ENCODE data around the gene NDC1. TPM values are rescaled to one million over a fixed set of nuclear protein-coding genes. Genes with fewer than 3 reads are reported as not detected.
A peak's percentile ranks its signal among the peaks of the same experiment; 100 is the strongest.

The NDC1 gene
- total RNA-seq, 1 donor: 12.7 TPM

- Histone ChIP-seq H3K27ac (ENCODE audit: low read depth, low read length) (peak overlapping the region; percentile 99), H3K4me1 (ENCODE audit: insufficient read depth, low read length) (peaks cover 73% of the 10 kb centered on the region), H3K9me3 (ENCODE audit: low read depth, low read length) (no peaks in the 10 kb centered on the region), H3K4me3 (ENCODE audit: insufficient read depth, low read length) (peak overlapping the region; percentile 62), H3K27me3 (ENCODE audit: insufficient read depth, low read length) (no peaks in the 10 kb centered on the region), H2AFZ (ENCODE audit: low read length) (no peak overlapping the region), H3K36me3 (ENCODE audit: insufficient read depth, low read length) (no peaks in the 10 kb centered on the region), H4K20me1 (ENCODE audit: insufficient read depth, low read length) (no peaks in the 10 kb centered on the region), H3K4me2 (ENCODE audit: insufficient read depth, low read length) (peak overlapping the region; percentile 84), H3K79me2 (ENCODE audit: insufficient read depth, low read length) (peaks cover 45% of the 10 kb centered on the region)
- peak; percentile 89 for DNase-seq (ENCODE audit: insufficient read length, low spot score, missing footprints)
- TF ChIP-seq CTCF (IDR thresholded peaks at IDR 0.05; ENCODE audit: extremely low read depth, low read depth, low read length): no peak
These were observed 105.2 kb downstream of the NDC1 start for GRCh38 chr1:53732912-53733317.

- DNase-seq (ENCODE audit: insufficient read length, low spot score, missing footprints): peak; percentile 25
- Histone ChIP-seq H4K20me1 (ENCODE audit: insufficient read depth, low read length) (no peaks in the 10 kb centered on the region), H2AFZ (ENCODE audit: low read length) (peak overlapping the region; percentile 59), H3K79me2 (ENCODE audit: insufficient read depth, low read length) (peaks cover 50% of the 10 kb centered on the region), H3K9me3 (ENCODE audit: low read depth, low read length) (no peaks in the 10 kb centered on the region), H3K36me3 (ENCODE audit: insufficient read depth, low read length) (no peaks in the 10 kb centered on the region), H3K27me3 (ENCODE audit: insufficient read depth, low read length) (no peaks in the 10 kb centered on the region), H3K4me2 (ENCODE audit: insufficient read depth, low read length) (peak overlapping the region; percentile 84), H3K4me1 (ENCODE audit: insufficient read depth, low read length) (peaks cover 73% of the 10 kb centered on the region), H3K27ac (ENCODE audit: low read depth, low read length) (peak overlapping the region; percentile 99), H3K4me3 (ENCODE audit: insufficient read depth, low read length) (peak overlapping the region; percentile 62)
- TF ChIP-seq CTCF (IDR thresholded peaks at IDR 0.05; ENCODE audit: extremely low read depth, low read depth, low read length): no peak
These were observed 105.7 kb downstream of the NDC1 start for GRCh38 chr1:53732409-53732808.

GRCh38 chr1:53731779-53732305 is 106.3 kb downstream of the NDC1 start:
- Histone ChIP-seq H3K36me3 (ENCODE audit: insufficient read depth, low read length) (no peaks in the 10 kb centered on the region), H3K4me1 (ENCODE audit: insufficient read depth, low read length) (peaks cover 71% of the 10 kb centered on the region), H3K4me2 (ENCODE audit: insufficient read depth, low read length) (peak overlapping the region; percentile 84), H3K79me2 (ENCODE audit: insufficient read depth, low read length) (peaks cover 52% of the 10 kb centered on the region), H2AFZ (ENCODE audit: low read length) (peak overlapping the region; percentile 59), H3K27me3 (ENCODE audit: insufficient read depth, low read length) (no peaks in the 10 kb centered on the region), H3K27ac (ENCODE audit: low read depth, low read length) (peak overlapping the region; percentile 99), H4K20me1 (ENCODE audit: insufficient read depth, low read length) (no peaks in the 10 kb centered on the region), H3K9me3 (ENCODE audit: low read depth, low read length) (no peaks in the 10 kb centered on the region), H3K4me3 (ENCODE audit: insufficient read depth, low read length) (peak overlapping the region; percentile 62)
- TF ChIP-seq CTCF (IDR thresholded peaks at IDR 0.05; ENCODE audit: extremely low read depth, low read depth, low read length): no peak
- peak; percentile 89 for DNase-seq (ENCODE audit: insufficient read length, low spot score, missing footprints)

- no peak for TF ChIP-seq CTCF (IDR thresholded peaks at IDR 0.05; ENCODE audit: extremely low read depth, low read depth, low read length)
- Histone ChIP-seq H3K27ac (ENCODE audit: low read depth, low read length) (peak overlapping the region; percentile 99), H3K4me2 (ENCODE audit: insufficient read depth, low read length) (peak overlapping the region; percentile 84), H3K4me1 (ENCODE audit: insufficient read depth, low read length) (peaks cover 65% of the 10 kb centered on the region), H2AFZ (ENCODE audit: low read length) (no peak overlapping the region), H4K20me1 (ENCODE audit: insufficient read depth, low read length) (no peaks in the 10 kb centered on the region), H3K9me3 (ENCODE audit: low read depth, low read length) (no peaks in the 10 kb centered on the region), H3K79me2 (ENCODE audit: insufficient read depth, low read length) (peaks cover 55% of the 10 kb centered on the region), H3K36me3 (ENCODE audit: insufficient read depth, low read length) (no peaks in the 10 kb centered on the region), H3K4me3 (ENCODE audit: insufficient read depth, low read length) (no peak overlapping the region), H3K27me3 (ENCODE audit: insufficient read depth, low read length) (no peaks in the 10 kb centered on the region)
- DNase-seq (ENCODE audit: insufficient read length, low spot score, missing footprints): no peak
These were observed 107.0 kb downstream of the NDC1 start for GRCh38 chr1:53731043-53731600.

All from osteoblast (primary cell).